Measurements from ENCODE around the gene HSFX3.

DNA sequence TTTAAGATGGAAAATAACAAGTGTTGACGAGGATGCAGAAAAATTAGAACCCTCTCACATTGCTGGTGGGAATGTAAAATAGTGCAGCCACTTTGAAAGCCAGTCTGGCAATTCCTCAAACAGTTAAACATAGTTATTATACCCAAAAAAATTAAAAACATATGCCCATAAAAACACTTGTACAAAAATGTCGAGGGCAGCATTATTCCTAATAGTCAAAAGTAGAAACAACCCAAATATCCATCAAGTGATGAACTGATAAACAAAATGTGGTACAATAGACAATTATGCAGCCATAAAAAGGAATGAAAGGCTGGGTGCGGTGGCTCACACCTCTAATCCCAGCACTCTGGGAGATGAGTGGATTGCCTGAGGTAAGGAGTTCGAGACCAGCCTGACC lies 51.0 kb downstream of the HSFX3 start:
- TF ChIP-seq, protein P1, sequence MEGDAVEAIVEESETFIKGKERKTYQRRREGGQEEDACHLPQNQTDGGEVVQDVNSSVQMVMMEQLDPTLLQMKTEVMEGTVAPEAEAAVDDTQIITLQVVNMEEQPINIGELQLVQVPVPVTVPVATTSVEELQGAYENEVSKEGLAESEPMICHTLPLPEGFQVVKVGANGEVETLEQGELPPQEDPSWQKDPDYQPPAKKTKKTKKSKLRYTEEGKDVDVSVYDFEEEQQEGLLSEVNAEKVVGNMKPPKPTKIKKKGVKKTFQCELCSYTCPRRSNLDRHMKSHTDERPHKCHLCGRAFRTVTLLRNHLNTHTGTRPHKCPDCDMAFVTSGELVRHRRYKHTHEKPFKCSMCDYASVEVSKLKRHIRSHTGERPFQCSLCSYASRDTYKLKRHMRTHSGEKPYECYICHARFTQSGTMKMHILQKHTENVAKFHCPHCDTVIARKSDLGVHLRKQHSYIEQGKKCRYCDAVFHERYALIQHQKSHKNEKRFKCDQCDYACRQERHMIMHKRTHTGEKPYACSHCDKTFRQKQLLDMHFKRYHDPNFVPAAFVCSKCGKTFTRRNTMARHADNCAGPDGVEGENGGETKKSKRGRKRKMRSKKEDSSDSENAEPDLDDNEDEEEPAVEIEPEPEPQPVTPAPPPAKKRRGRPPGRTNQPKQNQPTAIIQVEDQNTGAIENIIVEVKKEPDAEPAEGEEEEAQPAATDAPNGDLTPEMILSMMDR (conservative IDR thresholded peaks at IDR 0.05; ENCODE audit: low read depth, low read length) = no peak
- no peak for TF ChIP-seq EZH2 (IDR thresholded peaks at IDR 0.05; ENCODE audit: borderline replicate concordance, low read depth, low read length, poor library complexity, severe bottlenecking)
